Keratinocyte (primary cell): Measurements from ENCODE around the gene PPARA.

ENCODE experiments used
- EZH2 ChIP-seq: IDR thresholded peaks from one replicate; pipeline ENCODE4 v1.6.1; 2012; ENCODE audit warnings: inconsistent platforms, mild to moderate bottlenecking, low read length, moderate library complexity
- TF ChIP-seq, protein P1 (sequence below), 3 experiments: IDR thresholded peaks in 1 of 3; conservative IDR thresholded peaks in 1 of 3; optimal IDR thresholded peaks in 1 of 3; 2 replicates in 2 of 3; 3 replicates in 1 of 3; pipeline versions ENCODE3 to v1.5.1; 2011; ENCODE audit warnings: low read length in 3 of 3, mild to moderate bottlenecking in 3 of 3, moderate library complexity in 2 of 3, control low read depth in 1 of 3, inconsistent platforms in 1 of 3; ENCODE audit not compliant: insufficient read depth in 2 of 3; ENCODE audit errors: extremely low read depth in 1 of 3

DNA sequence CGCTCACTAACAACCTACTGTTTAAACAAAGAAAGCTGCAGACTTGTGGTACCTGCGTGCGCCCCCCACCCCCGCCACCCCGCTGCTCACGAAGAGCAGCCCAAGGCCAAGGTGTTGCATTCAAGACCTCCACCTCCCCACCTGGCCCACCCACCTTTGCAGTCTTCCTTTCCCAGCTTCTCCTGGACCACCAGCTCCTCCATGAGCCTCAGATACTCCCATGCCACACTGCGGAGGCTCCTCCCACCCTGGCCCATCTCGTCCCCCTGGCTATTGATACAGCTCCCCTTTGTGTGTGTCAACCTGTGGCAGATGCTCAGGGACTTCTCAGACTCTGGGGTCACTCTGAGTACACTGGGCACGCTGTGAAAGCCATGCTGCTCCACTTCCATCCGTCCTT lies 95.9 kb downstream of the PPARA start:
- TF ChIP-seq, protein P1, sequence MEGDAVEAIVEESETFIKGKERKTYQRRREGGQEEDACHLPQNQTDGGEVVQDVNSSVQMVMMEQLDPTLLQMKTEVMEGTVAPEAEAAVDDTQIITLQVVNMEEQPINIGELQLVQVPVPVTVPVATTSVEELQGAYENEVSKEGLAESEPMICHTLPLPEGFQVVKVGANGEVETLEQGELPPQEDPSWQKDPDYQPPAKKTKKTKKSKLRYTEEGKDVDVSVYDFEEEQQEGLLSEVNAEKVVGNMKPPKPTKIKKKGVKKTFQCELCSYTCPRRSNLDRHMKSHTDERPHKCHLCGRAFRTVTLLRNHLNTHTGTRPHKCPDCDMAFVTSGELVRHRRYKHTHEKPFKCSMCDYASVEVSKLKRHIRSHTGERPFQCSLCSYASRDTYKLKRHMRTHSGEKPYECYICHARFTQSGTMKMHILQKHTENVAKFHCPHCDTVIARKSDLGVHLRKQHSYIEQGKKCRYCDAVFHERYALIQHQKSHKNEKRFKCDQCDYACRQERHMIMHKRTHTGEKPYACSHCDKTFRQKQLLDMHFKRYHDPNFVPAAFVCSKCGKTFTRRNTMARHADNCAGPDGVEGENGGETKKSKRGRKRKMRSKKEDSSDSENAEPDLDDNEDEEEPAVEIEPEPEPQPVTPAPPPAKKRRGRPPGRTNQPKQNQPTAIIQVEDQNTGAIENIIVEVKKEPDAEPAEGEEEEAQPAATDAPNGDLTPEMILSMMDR (optimal IDR thresholded peaks at IDR 0.05 in 1 of 3, IDR thresholded peaks at IDR 0.05 in 1 of 3, conservative IDR thresholded peaks at IDR 0.05 in 1 of 3; ENCODE audit: extremely low read depth in 1 of 3, insufficient read depth in 2 of 3, low read length in 3 of 3), result no peak
- no peak for TF ChIP-seq EZH2
